Measurements from ENCODE around the gene SSH2. TPM values are rescaled to one million over a fixed set of nuclear protein-coding genes. Genes with fewer than 3 reads are reported as not detected.

SSH2 gene
- total RNA-seq, 6 donors from 2014 or later = 55.4 to 82.9 (median 67.8) TPM

DNA sequence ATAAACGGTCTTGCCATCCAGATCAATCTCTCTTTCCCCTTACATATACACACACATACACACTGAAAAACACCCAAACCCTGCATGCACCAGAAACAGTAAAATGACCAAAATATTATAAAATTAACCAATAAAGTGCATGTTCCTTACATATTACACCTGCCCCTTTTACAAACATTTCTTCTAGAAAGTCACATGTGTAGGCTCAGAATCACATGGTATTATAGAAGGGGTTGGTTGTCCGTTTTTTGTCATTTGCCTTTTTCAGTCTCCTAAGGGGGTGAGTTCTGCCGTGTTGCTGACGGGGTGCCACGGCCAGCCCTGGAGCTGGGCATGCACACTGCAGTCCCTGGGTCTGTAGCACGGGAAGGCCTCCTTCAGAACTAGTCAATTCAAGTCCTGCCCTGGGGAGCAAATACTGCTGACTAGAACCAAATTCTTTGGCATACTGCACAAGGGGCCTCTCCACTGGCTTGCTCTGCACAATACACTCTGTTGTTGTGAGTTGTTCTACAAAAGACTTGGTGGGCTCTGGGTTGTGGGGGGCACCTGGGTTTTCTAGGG lies 299.3 kb downstream of the SSH2 start:
- Histone ChIP-seq H3K36me3 (peaks cover 27 to 64% (median 42%) of the 10 kb centered on the region in 4 donors), H3K27ac (no peak overlapping the region), H3K4me3 (no peak overlapping the region), H3K4me1 (no peaks in the 10 kb centered on the region), H3K27me3 (no peaks in the 10 kb centered on the region), H3K9me3 (no peaks in the 10 kb centered on the region)
- WGBS, 2 donors = 87 to 92% methylated on average over 6 of the region's 6 CpGs
- peak in 1 of 2 donors; percentile 22 for ATAC-seq (ENCODE audit: low FRiP score in 2 of 2)
- DNase-seq = no peak
- TF ChIP-seq, protein P1, sequence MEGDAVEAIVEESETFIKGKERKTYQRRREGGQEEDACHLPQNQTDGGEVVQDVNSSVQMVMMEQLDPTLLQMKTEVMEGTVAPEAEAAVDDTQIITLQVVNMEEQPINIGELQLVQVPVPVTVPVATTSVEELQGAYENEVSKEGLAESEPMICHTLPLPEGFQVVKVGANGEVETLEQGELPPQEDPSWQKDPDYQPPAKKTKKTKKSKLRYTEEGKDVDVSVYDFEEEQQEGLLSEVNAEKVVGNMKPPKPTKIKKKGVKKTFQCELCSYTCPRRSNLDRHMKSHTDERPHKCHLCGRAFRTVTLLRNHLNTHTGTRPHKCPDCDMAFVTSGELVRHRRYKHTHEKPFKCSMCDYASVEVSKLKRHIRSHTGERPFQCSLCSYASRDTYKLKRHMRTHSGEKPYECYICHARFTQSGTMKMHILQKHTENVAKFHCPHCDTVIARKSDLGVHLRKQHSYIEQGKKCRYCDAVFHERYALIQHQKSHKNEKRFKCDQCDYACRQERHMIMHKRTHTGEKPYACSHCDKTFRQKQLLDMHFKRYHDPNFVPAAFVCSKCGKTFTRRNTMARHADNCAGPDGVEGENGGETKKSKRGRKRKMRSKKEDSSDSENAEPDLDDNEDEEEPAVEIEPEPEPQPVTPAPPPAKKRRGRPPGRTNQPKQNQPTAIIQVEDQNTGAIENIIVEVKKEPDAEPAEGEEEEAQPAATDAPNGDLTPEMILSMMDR (IDR thresholded peaks at IDR 0.05) = no peak
- no peak for TF ChIP-seq POLR2AphosphoS5 (IDR thresholded peaks at IDR 0.05)
- TF ChIP-seq POLR2A (IDR thresholded peaks at IDR 0.05) = no peak
- TF ChIP-seq EP300 (IDR thresholded peaks at IDR 0.05) = no peak

DNA sequence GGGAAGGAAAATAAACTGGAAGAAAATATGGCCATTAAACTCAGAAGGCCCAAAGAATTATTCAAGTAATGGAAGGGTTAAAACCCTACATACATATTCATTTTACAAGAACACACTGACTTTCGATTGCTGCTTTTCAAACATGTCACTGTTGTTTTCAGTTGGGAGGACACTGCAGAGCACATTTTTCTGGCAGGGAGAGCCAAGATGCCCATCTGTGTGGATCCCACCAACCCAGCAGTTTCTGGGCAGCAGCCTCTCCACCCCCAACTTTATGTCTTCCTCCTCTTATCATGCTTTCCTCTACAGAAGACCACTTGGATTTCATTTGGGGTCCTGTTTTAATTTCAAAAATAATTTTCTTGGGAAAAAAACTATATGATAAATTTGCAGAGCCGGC lies 300.2 kb downstream of the SSH2 start:
- 57 to 72% methylated on average over 2 of the region's 2 CpGs for WGBS, 2 donors
- H3K4me1 ChIP-seq = no peaks in the 10 kb centered on the region
- peaks cover 22 to 56% (median 36%) of the 10 kb centered on the region in 4 donors for H3K36me3 ChIP-seq

DNA sequence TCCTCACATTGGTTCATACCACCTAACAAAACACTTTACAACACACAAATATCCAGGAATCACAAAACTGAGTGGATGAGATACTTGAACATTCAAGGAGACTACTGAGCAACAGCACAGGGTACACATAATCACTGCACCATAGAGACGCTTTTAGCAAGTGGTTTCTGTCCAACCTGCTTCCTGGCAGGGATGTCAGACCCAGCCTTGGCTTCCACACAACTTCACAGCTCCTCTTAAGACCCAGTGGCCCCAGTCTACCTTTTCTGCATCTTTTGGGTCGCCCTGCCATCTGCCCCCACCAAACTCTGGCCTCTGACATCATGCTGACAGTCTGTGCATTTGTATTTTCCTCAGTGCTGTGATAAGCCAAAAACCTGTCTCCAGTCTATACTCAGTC lies 301.4 kb downstream of the SSH2 start:
- WGBS, 2 donors = 80 to 89% methylated on average over 2 of the region's 2 CpGs
- peaks cover 19 to 44% (median 31%) of the 10 kb centered on the region in 4 donors for H3K36me3 ChIP-seq

More for the DNA sequence above, 300.2 kb downstream of the SSH2 start:
- DNase-seq (no peak), ATAC-seq (ENCODE audit: low FRiP score in 2 of 2) (no peak)
- TF ChIP-seq, protein P1 (IDR thresholded peaks at IDR 0.05) = no peak
- TF ChIP-seq POLR2A (IDR thresholded peaks at IDR 0.05) = no peak
- TF ChIP-seq POLR2AphosphoS5 (IDR thresholded peaks at IDR 0.05) = no peak
- TF ChIP-seq EP300 (IDR thresholded peaks at IDR 0.05) = no peak
- no peak overlapping the region for H3K4me3 ChIP-seq
- H3K9me3 ChIP-seq = no peaks in the 10 kb centered on the region
- no peaks in the 10 kb centered on the region for H3K27me3 ChIP-seq
- no peak overlapping the region for H3K27ac ChIP-seq

DNA sequence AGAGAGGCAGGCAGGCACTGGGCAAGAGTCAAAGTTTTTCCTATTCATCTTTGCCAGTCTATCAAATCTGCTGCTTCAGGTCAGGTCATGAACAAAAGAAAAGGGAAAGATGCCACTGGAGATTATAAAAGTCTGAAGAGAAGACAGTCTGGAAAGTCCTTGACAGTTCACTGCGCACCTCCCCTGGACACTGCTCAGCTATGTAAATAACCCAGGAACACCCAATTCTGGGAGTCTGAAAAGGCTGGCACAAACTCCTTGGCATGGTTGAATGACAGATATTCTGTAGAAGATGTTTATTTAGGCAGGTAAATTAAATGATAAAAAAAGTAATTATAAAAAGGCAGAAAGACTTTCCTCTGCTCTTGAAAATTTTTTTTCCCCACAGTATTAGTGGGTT lies 302.1 kb downstream of the SSH2 start:
- Histone ChIP-seq H3K9me3 (no peaks in the 10 kb centered on the region), H3K27ac (no peak overlapping the region), H3K36me3 (peaks cover 19 to 39% (median 27%) of the 10 kb centered on the region in 4 donors), H3K4me1 (peaks cover 2 to 4% (median 3%) of the 10 kb centered on the region in 4 donors), H3K4me3 (no peak overlapping the region), H3K27me3 (peaks cover 0 to 1% (median 0%) of the 10 kb centered on the region in 4 donors)
- TF ChIP-seq, protein P1 (IDR thresholded peaks at IDR 0.05) = no peak
- TF ChIP-seq EP300 (IDR thresholded peaks at IDR 0.05) = no peak
- no peak for TF ChIP-seq POLR2A (IDR thresholded peaks at IDR 0.05)
- TF ChIP-seq POLR2AphosphoS5 (IDR thresholded peaks at IDR 0.05) = no peak
- no peak for DNase-seq
- ATAC-seq (ENCODE audit: low FRiP score in 2 of 2) = no peak
- 76 to 84% methylated on average over 1 of the region's 1 CpG for WGBS, 2 donors

More for the DNA sequence above, 301.4 kb downstream of the SSH2 start:
- Histone ChIP-seq H3K27me3 (no peaks in the 10 kb centered on the region), H3K4me1 (no peaks in the 10 kb centered on the region), H3K4me3 (no peak overlapping the region), H3K9me3 (no peaks in the 10 kb centered on the region), H3K27ac (no peak overlapping the region)
- TF ChIP-seq POLR2A (IDR thresholded peaks at IDR 0.05) = no peak
- no peak for TF ChIP-seq EP300 (IDR thresholded peaks at IDR 0.05)
- no peak for TF ChIP-seq POLR2AphosphoS5 (IDR thresholded peaks at IDR 0.05)
- TF ChIP-seq, protein P1 (IDR thresholded peaks at IDR 0.05) = no peak
- ATAC-seq (ENCODE audit: low FRiP score in 2 of 2) (no peak), DNase-seq (no peak)
